HG03196 (cell line): ENCODE results near the gene SUMO3.
"Not testable (repeated sequence)": the region's sequence is repeated elsewhere in the genome, so short reads cannot be mapped to it uniquely, and the experiment has no call there.

Experiments used
- ATAC-seq: cut with Tn5 transposase; IDR thresholded peaks from one replicate; pipeline ENCODE4 v1.9.1; 2021; ENCODE audit not compliant: unreplicated experiment

Gene SUMO3

DNA sequence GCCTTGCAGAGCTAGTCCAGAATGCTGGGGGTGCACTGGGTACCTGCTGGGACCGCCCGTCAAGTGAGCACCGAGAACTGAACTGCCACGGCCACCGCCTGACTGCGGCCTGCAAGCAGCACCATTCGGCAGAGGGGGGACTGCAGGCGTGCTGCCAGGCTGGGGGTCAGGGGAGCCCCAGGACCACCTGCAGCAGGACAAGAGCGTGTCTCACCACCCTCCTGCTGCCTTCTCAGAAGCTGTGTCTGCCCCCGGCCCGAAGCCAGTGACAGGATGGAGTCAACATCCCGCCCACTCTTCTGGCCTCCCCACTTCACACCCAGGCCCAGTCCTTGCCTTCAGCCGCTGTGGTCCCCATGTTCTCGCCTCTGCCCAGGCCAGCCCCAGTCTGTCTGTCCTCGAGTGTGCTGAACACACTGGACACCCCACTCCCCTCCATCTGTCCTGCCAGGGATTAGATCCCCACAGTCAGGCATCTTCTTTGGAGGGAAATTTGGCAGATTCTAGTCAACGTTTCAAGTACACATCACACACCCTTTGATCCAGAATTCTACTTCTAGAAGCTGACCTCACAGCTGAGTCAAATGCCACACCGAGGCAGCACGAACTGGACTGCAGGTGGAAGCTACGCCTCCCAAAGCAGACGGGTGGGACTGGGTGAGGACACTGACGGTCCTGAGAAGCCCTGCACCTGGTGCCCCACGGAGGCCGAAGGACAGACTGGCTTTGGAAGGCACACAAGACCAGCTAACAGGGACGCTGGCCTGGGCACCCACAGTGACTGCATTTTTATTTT, 29.6 kb upstream of the SUMO3 start:
- ATAC-seq, result no peak

DNA sequence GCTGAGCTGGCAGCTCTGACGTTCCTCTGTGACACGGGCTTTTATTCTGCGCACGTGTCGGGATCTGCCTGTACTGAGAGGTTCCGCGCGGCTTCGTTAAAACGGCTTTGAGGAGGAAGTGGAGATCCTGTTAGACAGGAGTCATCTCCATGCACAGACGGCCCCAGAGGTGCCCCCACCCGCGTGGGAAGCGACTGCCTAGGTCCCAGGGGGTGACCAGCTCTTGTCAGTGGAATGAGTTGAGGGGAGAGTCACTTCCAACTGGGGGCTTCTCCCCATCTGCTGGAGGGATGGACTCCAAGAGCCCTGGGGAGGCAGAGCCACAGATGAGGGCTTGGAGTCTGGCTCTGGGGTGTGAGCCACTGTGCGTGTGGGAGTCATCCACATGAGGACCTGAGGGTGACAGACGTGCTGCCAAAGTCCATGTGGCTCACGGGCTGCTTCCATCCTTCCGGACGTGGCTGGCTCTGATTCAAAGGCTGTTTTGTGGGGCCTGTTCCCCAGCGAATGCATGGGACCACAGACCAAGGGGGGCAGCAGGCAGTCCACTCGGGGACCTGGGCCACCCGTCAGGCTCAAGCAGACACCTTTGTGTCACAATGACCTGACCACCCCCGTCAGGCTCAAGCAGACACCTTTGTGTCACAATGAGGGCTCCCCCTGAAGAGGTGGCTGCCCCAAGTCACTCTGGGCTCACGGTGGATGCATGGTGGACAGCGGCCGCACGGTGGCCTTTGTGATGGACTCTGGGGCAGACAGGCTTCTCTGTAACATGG, 28.8 kb upstream of the SUMO3 start:
- no peak for ATAC-seq

DNA sequence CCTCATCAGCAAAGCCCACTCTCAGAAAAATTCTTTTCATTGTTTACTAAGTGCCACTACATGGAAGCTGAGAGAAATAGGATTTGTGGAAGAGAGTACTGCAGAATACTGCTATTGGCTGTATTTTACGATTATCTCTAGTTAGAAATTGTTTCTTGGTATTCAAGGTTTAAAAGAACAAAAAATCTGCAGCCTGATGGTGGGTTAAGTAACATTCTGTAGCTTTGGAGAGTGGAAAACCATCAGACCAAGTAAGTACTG, 28.3 kb upstream of the SUMO3 start:
- no peak for ATAC-seq

DNA sequence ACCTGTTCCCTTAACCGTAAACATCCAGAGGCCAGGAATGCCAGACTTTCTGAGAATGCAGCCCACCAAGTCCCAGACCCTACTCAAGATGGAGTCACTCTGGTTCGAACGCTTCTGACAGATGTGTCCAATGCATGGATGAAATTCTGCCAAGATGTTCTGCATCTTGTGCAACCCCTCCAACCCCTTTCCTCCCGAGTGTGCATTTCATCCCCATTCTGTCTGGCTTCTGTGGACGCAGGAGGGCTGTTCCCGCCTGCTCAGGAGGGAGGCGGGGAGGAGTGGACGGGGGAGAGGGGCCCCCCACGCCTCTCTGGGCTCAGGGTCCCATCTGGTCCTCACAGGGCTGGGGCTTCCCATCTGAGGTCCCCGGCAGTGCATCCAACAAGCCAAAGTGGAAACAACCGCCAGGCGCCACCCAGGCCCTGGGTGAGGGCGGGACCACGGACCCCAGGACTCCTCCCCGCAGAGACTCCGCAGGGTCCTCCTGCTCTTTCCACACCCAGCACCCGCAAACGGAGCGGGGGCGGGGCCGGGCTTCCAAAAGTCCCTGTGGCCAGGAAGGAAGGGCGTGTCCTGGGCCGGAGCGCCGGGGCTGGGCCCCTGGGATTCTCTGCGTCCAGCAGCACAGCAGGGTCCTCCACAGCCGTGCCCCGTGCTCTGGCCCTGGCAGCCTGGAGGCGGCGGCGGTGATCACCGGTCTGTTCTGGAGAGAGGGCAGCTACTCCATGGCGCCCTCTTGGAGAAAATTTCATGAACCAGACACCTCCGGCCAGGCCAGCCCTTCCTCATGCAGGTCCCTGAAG, 27.8 kb upstream of the SUMO3 start:
- no peak for ATAC-seq

DNA sequence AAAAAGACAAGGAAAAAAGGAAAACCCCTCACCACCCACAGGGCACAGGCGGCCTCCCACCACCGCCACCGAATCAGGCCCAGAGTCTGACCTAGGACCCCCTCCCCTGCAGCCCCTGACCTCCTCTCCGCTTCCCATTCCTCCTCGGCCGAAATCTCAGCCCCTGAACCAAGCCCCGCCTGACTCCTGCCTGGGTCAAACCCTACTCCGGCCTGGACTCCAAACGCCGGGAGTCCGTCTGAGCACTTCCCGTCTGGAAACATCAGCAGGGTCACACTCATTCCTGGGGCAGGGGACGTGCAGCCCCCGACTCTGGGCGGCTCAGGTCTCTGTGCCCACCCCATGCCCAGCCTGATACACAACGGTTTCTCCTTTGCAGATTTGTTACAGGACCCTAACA, 26.4 kb upstream of the SUMO3 start:
- no peak for ATAC-seq

DNA sequence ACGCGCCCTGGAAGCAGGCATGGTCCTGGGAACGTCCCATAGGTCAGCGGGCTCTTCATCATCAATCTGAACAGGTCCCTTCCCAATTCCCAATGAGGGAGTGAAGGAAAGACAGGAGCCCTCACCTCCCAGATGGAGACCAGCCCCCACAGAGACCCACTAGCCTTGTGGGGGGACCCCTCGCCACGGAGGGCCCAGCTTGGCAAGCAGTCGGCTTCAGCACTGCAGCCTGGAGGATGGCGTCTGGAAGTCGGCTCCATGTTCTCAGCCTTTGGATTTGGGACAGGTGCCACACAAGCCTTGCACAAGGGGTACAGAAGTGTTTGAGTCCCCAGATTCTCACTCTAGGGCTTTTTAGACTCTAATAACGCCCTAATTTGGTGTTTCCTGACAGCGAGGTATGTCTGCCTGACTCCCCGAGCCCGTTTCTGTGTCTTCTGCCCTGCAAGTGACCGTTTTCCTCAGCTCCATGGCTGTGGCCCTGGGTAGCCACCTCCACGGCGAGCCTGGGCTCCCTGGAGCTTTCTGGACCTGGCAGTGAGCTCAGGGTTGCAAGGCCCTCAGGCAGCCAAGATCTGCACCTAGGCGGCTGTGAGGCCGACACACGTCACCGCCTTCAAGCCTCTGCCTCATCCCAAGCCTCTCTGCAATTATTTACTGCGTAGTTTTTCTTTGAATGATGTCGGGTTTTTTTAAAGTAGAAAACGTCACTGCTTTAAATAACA, 25.0 kb upstream of the SUMO3 start:
- ATAC-seq, result no peak

DNA sequence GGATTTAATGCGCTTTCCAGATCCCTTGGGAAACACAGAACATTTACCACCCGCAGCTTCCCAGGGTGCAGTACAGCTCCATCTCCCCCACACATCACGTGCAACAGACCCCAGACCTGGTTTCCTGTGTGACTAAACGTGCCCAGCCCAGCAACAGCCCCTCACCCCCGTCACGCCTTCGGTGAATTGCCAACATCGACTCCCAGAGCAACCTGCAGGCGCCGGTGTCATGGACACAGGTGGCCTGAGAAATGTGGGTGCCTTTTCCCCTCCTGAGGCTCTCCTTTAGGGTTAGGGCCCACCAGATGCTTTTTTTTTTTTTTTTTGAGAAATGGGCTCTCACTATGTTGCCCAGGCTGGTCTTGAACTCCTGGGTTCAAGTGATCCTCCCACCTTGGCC, 24.2 kb upstream of the SUMO3 start:
- no peak for ATAC-seq

DNA sequence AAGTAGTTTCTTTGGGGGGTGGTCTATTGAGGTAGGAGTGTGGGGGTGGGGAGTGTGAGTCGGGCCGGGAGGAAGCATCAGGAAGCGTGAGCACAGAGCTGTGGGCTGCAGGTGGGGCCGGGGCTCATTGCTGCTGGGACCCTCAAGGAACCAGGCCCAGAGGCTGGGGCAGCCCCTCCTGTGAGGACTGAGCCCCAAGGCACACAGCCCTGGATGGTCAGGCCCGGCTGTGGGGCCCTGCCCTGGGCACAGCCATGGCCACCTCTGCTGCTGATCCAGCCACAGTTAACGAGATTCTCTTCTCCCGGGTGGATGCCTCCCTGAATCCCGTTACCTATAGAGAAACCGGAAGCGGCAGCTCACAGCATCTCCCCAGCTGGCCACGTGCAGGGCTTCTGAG, 22.9 kb upstream of the SUMO3 start:
- ATAC-seq, result no peak

DNA sequence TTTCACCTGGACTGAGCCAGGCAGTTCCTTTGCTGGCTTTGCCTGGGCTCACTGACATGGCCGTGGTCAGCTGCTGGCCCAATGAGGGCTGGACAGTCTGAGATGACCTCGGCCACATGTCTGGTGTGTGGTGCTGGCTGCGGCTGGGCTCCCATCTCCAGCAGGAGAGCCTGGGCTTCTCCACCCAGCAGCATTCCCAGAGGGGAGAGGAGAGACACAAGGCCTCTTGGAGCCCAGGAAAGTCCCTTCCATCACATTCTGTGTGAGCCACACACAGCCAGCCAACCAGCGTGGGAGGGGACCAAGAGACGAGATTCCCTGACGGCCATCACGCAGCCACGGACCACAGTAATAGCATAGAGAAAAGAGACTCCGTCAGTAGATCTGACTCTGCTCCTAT, 21.1 kb upstream of the SUMO3 start:
- ATAC-seq, result no peak

DNA sequence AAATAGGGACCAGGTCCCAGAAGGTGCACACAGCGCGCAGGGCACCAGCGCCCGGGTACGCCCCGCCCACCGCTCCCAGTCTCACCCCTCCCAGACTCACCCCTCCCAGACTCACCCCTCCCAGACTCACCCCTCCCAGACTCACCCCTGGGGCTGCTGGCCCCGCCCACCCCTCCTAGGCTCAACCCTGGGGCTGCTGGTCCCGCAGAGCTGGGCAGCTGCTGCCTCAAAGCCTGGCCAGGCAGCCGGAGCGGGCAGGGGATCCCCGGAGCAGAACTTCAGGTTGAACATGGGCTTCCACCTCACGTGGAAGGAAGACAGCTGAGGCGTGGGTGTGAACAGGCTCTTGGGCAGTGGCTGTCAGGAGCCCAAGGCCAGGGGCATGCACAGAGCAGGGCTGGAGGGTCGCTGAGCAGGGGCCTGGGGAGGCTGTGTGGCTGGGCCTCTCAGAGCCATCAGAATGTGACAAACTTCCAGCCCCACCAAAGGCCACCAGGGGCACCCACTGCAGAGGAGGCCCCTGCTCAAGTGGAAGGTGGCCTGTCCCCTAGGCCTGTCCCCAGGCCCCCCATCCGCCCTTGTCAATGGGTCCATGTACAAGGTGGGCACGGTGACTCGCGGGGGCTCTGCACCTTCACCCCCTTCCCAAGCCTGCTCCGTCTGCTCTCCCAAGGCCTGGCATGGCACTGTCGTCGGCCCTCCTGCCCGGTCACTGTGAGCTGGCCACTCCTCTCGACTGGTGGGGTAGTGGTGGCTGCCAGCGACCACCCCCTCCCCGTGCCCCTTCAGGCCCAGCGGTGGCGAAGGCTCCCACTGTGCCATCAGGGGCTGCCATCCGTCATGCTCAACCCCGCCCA, 20.4 kb upstream of the SUMO3 start:
- no peak for ATAC-seq

DNA sequence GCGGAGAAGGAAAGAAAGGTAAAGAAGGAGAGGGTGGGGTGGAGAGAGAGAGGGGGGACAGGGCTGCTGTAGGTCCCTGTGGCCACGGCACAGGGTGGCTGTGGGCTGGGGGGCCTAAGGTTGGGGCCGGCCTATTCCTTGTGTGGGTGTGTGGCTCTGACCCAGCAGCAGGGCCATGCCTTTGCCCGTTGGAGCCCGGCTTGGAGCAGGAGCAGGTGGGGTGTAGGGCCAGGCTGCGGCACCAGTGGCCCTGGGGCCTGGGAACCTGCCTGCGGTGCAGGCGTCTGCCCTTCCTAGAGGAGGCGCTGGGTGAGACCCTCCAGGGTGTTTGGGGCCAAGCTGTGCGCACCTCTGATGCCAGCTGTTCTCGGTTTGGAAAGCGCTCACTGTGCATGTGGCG, 19.7 kb upstream of the SUMO3 start:
- ATAC-seq, result no peak

DNA sequence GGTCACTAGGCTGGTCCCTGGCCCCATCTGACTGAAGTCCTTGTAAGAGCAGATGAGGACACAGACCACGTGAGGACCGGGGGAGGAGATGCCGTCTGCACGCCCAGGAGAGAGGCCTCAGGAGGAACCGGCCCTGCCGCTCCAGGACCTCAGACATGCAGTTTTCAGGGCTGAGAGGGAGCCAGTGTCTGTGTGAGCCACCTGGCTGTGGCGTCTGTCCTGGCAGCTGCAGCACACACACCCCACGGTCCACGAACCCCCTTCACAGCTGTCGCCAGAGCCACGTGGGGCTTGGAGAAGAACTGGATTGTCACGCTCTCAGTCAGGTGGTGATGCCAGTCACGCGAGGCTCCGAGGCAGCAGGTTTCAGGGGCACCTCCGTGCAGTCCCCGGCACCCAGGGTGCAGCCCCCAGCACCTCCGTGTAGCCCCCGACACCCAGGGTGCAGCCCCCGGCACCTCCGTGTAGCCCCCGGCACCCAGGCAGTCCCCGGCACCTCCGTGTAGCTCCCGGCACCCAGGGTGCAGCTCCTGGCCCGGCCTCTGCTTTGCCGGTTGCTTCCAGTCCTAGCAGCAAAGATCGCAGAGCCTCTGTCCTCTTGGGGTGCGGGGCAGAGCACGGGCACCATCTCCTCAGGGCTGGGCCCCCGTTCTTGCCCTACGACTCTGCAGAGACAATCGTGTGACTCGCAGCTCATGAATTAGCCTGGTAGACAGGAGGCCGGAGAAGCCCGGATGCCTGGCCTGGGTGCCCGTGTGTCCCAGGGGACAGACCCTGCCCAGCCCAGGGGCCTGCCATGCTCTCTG, 19.0 kb upstream of the SUMO3 start:
- ATAC-seq, result no peak

DNA sequence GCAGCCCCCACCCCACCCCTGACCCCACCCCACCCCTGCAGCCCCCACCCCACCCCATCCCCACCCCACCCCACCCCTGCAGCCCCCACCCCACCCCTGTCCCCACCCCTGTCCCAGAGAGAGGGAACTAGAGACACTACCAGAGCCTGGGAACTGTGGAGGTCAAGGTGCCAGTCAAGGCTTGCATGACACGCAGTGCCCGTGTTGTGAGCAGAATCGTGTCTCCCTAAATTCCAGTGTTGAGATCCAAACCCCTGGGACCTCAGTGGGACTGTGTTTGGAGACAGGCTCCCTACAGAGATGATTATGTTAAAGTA, 18.4 kb upstream of the SUMO3 start:
- no peak for ATAC-seq

DNA sequence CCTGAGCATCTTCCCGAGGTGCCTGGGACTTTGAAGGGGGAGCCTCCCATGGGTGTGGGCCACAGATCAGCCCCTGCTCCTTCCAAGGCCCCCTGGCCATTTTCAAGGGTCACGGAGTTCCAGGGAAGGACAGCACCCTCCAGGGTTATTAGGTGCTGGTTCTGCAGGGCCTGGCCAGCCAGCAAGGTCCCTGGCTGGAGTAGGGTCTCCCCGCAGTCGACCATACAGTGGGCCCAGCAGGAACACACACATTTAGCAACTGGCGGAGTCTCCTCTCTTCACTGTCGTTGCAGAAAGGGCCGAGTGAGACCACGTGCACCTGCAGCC, 17.7 kb upstream of the SUMO3 start:
- no peak for ATAC-seq

DNA sequence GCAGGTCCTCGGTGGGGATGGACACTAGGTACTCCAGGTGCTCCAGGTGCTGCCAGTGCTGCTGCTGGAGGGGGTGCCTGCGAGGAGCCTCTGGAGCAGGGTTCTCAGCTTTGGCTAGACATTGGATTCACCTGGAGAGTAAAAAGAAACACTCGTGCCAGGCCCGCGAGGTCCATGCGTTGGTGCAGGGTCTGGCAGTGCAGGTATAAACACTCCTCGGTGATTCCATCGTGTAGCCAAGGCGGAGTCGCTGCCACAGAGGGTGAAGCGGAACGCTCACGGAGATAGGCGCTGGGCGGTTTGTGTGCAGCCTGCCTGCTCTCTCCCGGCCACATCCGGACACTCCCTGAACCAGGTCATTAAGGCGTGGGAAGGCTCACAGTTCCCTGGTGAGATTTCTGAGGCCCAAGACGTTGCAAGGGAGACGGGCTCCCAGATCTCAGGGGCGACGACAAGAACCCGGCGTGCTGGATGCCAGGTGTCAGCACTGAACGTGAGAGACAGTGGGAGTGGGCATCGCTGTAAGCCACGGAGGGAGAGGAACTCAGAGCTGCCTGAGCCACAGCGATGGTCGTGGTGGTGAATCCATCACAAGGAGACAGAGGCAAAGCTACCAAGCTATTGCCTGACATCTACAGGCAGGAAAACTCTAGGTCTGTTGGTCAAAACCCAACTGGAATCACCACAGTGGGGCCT, 17.2 kb upstream of the SUMO3 start:
- ATAC-seq, result no peak

DNA sequence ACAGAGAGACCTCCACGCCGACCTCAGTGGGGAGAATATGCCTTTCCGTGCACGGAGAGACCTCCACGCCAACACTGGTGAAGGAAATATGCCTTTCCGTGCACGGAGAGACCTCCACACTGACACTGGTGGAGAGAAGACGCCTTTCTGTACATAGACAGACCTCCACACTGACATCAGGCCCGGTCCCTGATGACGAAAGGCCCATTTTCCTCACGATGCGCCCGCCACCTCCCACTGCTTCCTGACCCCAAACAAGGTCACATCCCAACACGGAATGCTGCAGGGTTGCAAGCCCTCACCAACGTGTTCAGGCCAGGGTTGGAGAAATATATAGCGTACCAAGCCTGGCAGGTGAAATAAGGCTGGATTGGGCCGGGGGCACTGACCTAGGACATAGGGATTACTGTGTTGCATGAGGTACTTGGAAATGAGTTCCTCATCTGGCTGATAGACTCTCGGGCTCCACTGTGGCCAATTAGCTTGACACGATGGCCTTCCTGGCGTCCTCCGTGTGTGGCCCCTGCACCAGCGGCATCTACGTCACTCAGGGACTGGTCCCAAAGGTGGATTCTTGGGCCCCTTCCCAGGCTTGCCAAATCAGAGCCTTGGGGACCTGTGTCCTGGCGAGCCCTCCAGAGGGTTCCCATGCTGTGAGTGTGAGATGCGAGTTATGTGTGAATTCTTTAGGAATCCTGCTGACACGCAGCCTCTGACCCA, 16.5 kb upstream of the SUMO3 start:
- no peak for ATAC-seq

DNA sequence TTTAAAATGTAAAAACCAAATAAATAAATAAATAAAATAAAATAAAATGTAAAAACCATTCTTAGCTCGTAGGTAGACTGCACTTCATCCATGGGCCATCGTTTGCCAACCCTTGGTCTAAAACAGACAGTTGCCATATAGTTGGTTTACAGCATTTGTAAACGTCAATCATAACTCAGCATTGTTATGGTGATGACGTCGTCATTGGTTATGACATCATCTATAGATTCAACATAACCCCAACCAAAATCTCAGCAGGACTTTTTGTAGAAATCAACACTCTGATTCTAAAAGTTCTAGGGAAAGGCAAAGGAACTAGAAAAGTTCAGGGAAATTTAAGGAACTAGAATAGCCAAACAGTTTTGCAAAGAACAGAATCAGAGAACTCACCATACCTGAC, 15.8 kb upstream of the SUMO3 start:
- no peak for ATAC-seq

DNA sequence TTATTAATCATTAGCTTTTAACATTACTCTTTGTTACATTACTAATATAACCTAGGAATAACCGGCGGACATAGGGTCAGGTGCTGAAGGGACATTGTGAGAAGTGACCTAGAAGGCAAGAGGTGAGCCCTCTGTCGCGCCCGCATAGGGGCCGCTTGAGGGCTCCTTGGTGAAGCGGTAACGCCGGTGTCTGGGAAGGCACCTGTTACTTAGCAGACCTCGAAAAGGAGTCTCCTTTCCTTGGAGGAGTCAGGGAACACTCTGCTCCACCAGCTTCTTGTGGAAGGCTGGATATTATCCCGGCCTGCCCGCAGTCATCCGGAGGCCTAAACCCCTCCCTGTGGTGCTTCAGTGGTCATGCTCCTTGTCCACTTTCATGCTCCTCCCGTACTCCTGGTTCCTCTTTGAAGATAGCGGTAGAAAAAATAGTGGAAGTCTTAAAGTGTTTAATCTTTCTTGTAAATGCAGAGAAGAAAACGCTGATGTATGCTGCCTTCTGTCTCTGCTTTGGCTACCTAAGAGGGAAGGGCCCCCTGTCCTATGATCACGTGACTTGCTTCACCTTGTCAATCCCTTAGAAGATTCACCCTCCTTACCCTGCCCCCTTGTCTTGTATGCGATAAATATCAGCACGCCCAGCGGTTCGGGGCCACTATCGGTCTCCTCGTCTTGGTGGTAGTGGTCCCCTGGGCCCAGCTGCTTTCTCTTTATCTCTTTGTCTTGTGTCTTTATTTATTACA, 14.8 kb upstream of the SUMO3 start:
- ATAC-seq, result not testable (repeated sequence)
